ENCODE results near the gene TRIM41.

- TF ChIP-seq CTCF (conservative IDR thresholded peaks at IDR 0.05 in 1 of 2, IDR thresholded peaks at IDR 0.05 in 1 of 2; ENCODE audit: extremely low read depth in 1 of 2, insufficient read depth in 1 of 2, low read depth in 1 of 2, low read length in 2 of 2) (no peak), EZH2 (IDR thresholded peaks at IDR 0.05; ENCODE audit: borderline replicate concordance, low read length) (no peak)
Measured at GRCh38 chr5:181186986-181187499, 36.0 kb upstream of the TRIM41 start.
